CD4-positive, alpha-beta T cell treated with Interferon alpha-2 for 1 hour (primary cell): Measurements from ENCODE around the gene AP1S3.

Experiments used
- DNase-seq, 2 donors: peaks; one replicate each; pipeline ENCODE4 v3.0.0-alpha.2; 2020 to 2022

Gene AP1S3

DNA sequence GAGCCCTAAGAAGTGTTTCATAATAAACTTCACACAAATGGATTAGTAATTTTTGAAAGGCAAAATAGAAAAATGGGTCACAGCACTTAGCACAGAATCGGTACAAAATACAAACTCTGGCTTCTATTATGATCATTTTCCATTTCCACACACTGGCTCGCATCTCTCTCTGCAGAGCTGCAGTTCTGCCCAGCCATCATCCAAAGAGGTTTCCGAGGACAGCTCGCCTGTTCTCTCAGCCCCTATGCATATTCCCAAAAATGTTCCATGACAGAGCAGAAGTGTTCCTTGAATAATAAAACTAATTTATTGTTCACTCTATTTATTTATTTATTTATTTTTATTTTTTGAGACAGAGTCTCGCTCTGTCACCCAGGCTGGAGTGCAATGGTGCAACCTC lies 115.6 kb downstream of the AP1S3 start:
- no peak for DNase-seq

DNA sequence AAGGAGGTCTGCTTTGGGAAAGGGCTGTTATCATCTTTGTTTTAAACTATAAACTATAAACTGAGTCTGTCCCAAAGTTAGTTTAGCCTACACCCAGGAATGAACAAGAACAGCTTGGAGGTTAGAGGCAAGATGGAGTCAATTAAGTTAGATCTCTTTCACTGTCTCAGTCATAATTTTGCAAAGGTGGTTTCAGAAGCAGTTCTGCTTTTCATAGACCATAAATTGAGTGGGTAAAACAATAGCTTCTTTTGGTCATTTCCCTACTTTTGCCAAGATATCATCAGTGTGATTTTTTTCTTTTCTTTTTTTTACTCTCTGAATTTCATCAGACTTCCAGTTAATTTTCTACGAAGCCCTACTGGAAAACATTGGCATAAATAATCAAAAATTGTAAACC lies 117.0 kb downstream of the AP1S3 start:
- no peak for DNase-seq

DNA sequence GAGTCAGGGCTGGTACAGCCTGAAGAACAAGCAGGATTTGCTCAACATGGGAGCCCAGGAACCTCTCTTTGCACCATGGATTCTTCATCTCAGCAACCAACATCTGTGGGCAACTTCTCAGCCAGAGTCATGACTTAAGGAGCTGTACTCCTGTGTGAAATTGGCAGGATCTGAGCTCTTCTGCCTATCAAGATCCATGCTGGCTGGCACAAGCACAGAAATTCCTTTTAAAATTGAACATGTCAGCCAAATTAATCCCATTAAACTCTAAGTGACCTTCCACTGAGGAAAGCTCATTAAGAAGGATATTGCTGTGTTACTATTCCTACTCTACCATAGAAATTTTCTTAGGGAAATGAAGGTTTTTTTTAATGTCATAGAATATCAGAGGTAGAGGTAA lies 124.7 kb downstream of the AP1S3 start:
- DNase-seq = no peak

DNA sequence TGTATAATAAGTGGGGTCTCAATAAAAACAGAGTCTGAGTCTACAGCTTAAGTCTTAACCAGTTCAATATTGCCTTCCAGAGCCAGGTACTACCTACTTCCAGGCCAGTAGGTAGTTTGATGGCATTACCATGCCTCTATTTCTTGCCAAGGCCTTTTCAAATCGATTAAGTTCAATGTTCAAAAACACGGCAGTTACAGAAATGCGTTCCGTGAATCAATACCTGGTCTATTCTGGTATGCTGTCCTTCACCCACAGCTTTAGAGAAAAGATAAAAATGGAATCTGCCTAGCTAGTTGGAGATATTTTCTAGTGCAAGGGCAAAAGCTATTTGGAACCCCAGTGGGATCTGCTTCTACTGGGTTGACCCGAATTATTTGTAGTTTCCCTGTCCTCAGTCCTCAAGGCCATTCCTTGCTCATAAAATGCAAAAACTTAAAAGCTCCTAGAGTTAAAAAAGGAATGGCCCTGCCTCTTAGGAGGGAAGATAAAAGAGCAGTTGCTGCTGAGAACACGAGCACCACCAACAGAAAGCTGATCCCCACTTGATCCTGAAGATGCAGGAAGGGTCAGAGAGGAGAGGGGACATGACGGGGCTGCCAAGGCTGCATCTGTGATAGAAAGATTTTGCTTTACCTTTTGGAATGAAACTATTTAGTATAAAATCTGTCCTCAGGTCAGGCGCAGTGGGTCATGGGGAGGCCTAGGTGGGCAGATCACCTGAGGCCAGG lies 125.6 kb downstream of the AP1S3 start:
- DNase-seq = no peak
